Breast epithelium (tissue), 4 donors: ENCODE data around the gene ZFHX3. TPM values are rescaled to one million over a fixed set of nuclear protein-coding genes. Genes with fewer than 3 reads are reported as not detected.

ENCODE experiments used
- DNase-seq, 2 donors: peaks; one replicate each; pipeline ENCODE4 v3.0.0-alpha.2; 2019; ENCODE audit warnings: low spot score in 2 of 2
- H3K27ac ChIP-seq, 2 donors: fragments of 200-600 bp; sonication (generic) in 1 of 2; one replicate each; pipeline ENCODE4 v1.5.1; 2016 to 2019; ENCODE audit warnings: mild to moderate bottlenecking in 1 of 2
- H3K27me3 ChIP-seq, 2 donors: fragments of 200-600 bp; sonication (generic) in 1 of 2; one replicate each; pipeline versions ENCODE4 v1.5.1 to v1.6.0; 2017 to 2019; ENCODE audit warnings: control low read depth in 1 of 2, mild to moderate bottlenecking in 1 of 2
- H3K36me3 ChIP-seq: fragments of 200-600 bp; one replicate; pipeline ENCODE4 v1.5.1; 2019
- H3K4me1 ChIP-seq, 2 donors: fragments of 200-600 bp; sonication (generic); one replicate each; pipeline ENCODE4 v1.5.1; 2016 to 2019; ENCODE audit warnings: control low read depth in 1 of 2
- H3K4me3 ChIP-seq, 3 donors: fragments of 200-600 bp; sonication (generic); 1 replicate in 2 of 3; 2 replicates in 1 of 3; pipeline ENCODE4 v1.5.1; 2016 to 2019; ENCODE audit warnings: mild to moderate bottlenecking in 3 of 3, moderate library complexity in 2 of 3
- H3K9me3 ChIP-seq, 2 donors: fragments of 200-600 bp; sonication (generic) in 1 of 2; one replicate each; pipeline ENCODE4 v1.5.1; 2016 to 2019; ENCODE audit warnings: control low read depth in 1 of 2
- POLR2A ChIP-seq: fragments of 450-650 bp; IDR thresholded peaks from one replicate; pipeline ENCODE4 v1.6.1; 2016; ENCODE audit warnings: antibody characterized with exemption, mild to moderate bottlenecking, moderate library complexity
- POLR2AphosphoS5 ChIP-seq, 3 donors: sonication (generic); formaldehyde crosslinking; IDR thresholded peaks; one replicate each; pipeline ENCODE4 v1.6.1; 2017; ENCODE audit warnings: antibody characterized with exemption in 3 of 3
- intact Hi-C: fragments of 100-400 bp; cut with DNase I; formaldehyde crosslinking; loops from one replicate; pipeline ENCODE4 v1.15.1; 2023; ENCODE audit warnings: low total_unique reads
- total RNA-seq, 3 donors: library from RNA; depleted of rRNA; stranded (reverse); fragments of >200 nt; gene quantifications; one replicate each; pipeline ENCODE4 v1.1.0, GENCODE V29; 2016
- TF ChIP-seq, protein P1 (sequence below), 3 donors: fragments of 450-650 bp; IDR thresholded peaks; one replicate each; pipeline ENCODE4 v1.5.1; 2016 to 2017; ENCODE audit warnings: antibody characterized with exemption in 3 of 3, mild to moderate bottlenecking in 3 of 3, moderate library complexity in 3 of 3

Gene ZFHX3
- total RNA-seq, 3 donors from 2014 or later, result 10.8 to 36.0 (median 11.8) TPM

DNA sequence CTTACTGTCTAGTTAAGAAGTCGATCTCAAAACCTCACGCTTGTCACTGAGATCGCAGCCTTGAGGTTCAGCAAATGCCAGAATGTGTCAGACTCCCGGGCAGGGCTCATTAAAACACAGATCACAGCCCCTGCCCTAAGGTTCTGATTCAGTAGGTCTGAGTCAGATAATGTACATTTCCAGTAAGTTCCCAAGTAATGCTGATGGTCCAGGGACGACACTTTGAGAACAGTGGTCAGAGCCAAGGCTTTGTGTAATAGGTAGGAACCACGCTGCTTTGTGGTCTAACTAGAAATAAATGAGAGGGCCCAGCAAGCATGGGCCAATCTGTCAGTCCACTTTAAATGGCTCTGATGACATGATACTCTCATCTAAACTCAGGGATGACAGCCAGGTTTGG lies 228.6 kb downstream of the ZFHX3 start:
- no peaks in the 10 kb centered on the region for H3K9me3 ChIP-seq
- no peaks in the 10 kb centered on the region for H3K4me1 ChIP-seq
- H3K36me3 ChIP-seq, result no peaks in the 10 kb centered on the region
- TF ChIP-seq, protein P1, sequence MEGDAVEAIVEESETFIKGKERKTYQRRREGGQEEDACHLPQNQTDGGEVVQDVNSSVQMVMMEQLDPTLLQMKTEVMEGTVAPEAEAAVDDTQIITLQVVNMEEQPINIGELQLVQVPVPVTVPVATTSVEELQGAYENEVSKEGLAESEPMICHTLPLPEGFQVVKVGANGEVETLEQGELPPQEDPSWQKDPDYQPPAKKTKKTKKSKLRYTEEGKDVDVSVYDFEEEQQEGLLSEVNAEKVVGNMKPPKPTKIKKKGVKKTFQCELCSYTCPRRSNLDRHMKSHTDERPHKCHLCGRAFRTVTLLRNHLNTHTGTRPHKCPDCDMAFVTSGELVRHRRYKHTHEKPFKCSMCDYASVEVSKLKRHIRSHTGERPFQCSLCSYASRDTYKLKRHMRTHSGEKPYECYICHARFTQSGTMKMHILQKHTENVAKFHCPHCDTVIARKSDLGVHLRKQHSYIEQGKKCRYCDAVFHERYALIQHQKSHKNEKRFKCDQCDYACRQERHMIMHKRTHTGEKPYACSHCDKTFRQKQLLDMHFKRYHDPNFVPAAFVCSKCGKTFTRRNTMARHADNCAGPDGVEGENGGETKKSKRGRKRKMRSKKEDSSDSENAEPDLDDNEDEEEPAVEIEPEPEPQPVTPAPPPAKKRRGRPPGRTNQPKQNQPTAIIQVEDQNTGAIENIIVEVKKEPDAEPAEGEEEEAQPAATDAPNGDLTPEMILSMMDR (IDR thresholded peaks at IDR 0.05), result no peak
- TF ChIP-seq POLR2AphosphoS5 (IDR thresholded peaks at IDR 0.05) (no peak), POLR2A (no peak)
- DNase-seq, result no peak
- H3K4me3 ChIP-seq, result no peak overlapping the region
- H3K27me3 ChIP-seq, result no peaks in the 10 kb centered on the region
- intact Hi-C loops, result no loop called here
- no peak overlapping the region for H3K27ac ChIP-seq

DNA sequence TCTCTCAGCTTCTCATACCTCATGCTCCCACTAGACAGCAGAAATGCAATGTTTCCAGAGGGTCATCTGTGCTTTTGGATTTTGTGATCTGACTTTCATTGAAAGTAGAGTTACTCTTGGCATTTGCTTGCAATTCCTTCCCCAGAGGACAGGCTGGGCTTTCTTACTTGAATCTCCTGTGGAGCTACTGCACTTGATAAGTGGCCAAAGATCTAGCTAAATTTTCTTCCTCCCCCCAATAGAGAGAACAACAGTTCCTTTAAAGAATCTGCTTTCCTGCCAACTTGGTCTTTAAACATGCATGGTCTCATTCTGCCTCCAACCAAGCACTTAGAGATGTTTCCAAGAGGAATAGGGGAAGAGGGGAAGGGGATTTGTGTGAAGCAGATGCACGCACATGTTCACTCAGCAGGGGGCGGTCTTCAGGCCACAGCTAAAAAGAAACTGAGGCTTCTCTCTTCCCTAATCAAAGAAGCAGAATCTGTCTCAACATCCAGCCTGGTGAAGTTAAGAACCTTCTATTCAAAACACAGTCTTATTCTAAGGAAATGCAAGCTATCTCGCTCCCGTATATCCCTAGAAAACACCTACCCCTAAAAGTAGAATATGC lies 229.6 kb downstream of the ZFHX3 start:
- TF ChIP-seq, protein P1 (IDR thresholded peaks at IDR 0.05), result no peak
- no peak for TF ChIP-seq POLR2A
- no peak for TF ChIP-seq POLR2AphosphoS5 (IDR thresholded peaks at IDR 0.05)
- Histone ChIP-seq H3K4me3 (no peak overlapping the region), H3K4me1 (no peaks in the 10 kb centered on the region), H3K36me3 (no peaks in the 10 kb centered on the region), H3K9me3 (no peaks in the 10 kb centered on the region), H3K27me3 (no peaks in the 10 kb centered on the region), H3K27ac (no peak overlapping the region)
- DNase-seq, result no peak
- intact Hi-C loops, result no loop called here

DNA sequence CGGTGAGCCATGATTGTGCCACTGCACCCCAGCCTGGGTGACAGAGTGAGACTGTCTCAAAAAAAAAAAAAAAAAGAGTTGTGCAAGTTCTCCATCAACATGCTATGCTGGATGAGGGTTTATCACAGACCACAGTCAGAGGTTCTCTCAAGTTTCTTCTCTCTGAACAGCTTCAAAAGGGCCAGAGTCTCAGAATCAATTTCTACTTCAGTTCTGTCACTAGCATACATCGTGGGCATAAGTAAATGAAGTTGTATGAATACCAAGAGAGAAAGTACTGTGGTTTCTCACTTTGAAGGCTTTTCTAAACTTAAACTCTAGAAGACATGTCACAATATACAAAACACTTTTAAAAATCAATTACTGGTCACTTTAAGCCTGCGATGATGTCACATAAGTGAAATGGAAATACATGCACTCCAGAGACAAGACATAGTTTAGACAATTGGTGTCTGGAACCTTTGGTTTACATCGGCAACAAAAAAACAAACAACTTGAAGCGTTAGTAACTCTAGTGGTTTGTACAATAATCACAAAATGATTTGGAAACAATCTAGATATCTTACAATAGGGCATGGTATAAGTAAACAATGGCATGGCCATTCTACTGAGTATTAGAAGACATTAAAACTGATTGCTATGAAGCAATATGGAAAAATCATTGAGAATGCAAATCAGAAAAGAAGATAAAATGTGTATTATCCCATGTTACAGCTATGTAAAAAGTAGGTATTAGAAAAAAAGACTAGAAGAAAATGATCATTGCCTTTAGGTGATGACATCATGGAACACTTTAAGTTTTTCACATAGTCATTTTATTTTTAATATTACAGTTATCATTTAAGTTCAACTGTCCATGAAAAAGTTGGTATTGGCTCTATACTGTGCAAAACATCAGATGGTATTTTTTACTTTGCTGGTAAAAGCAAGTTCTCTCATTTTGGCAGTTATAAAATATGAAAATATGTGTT lies 232.3 kb downstream of the ZFHX3 start:
- no peaks in the 10 kb centered on the region for H3K9me3 ChIP-seq
- H3K4me3 ChIP-seq, result no peak overlapping the region
- no peaks in the 10 kb centered on the region for H3K4me1 ChIP-seq
- H3K36me3 ChIP-seq, result no peaks in the 10 kb centered on the region
- intact Hi-C loops, result no loop called here
- no peak for DNase-seq
- no peaks in the 10 kb centered on the region for H3K27me3 ChIP-seq
- no peak for TF ChIP-seq POLR2A
- no peak for TF ChIP-seq POLR2AphosphoS5 (IDR thresholded peaks at IDR 0.05)
- TF ChIP-seq, protein P1 (IDR thresholded peaks at IDR 0.05), result no peak
- H3K27ac ChIP-seq, result no peak overlapping the region

DNA sequence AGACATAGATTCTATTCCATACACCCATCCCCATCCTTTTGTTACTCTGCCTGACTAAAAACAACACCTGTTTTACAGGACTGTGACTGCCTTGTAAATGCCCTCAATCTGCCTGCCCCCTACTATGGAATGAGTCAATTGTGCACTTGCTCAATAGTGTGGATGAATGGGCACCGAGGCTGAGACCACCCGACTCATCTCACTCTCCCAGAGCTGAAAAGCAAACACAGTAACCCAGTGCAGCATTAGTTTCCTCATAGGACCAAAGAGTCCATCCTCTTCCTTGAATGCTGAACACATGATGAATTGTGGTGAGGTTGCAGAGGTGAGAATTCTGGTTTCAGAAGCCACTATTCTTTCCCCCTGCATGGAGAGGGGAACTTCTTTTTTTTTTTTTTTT lies 233.7 kb downstream of the ZFHX3 start:
- no peak for TF ChIP-seq POLR2A
- TF ChIP-seq, protein P1 (IDR thresholded peaks at IDR 0.05), result no peak
- no peak for TF ChIP-seq POLR2AphosphoS5 (IDR thresholded peaks at IDR 0.05)
- Histone ChIP-seq H3K4me3 (no peak overlapping the region), H3K36me3 (no peaks in the 10 kb centered on the region), H3K9me3 (no peaks in the 10 kb centered on the region), H3K27me3 (no peaks in the 10 kb centered on the region), H3K4me1 (no peaks in the 10 kb centered on the region), H3K27ac (no peak overlapping the region)
- DNase-seq, result no peak
- intact Hi-C loops, result no loop called here

DNA sequence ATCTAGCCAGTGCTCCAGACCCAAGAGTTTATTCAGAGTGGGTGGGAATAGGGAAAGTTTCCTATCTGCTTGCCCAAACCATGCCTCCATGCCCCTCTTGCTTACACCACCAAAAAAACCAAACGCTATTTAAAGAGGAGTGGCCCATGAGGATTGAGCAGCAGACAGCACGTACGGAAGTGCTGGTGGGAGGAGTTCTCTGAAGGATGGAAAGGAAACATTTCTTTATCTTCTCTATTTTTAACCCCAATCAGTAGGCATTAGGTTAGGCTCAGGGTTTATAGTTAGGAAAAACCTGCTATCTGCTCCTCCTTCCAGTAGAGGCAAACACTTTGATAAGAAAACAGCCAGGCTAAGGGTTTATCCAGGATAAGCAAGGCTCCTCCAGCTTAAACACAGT lies 235.3 kb downstream of the ZFHX3 start:
- H3K4me3 ChIP-seq, result no peak overlapping the region
- H3K36me3 ChIP-seq, result no peaks in the 10 kb centered on the region
- no peaks in the 10 kb centered on the region for H3K9me3 ChIP-seq
- no peak for TF ChIP-seq POLR2AphosphoS5 (IDR thresholded peaks at IDR 0.05)
- TF ChIP-seq, protein P1 (IDR thresholded peaks at IDR 0.05), result no peak
- DNase-seq, result no peak
- no peak overlapping the region for H3K27ac ChIP-seq
- H3K27me3 ChIP-seq, result no peaks in the 10 kb centered on the region
- H3K4me1 ChIP-seq, result no peaks in the 10 kb centered on the region
- intact Hi-C loops, result no loop called here
